MM.1S (cell line): ENCODE measurements around the gene ADAMTS13.

Experiments used
- DNase-seq: peaks from one replicate; pipeline ENCODE4 v3.0.0-alpha.2; 2015
- H2AFZ ChIP-seq: fragments of 300-600 bp; sonication (generic); 2 replicates; pipeline ENCODE4 v1.6.0; 2016; ENCODE audit warnings: antibody characterized with exemption, low read length
- H3F3A ChIP-seq: fragments of 300-600 bp; sonication (generic); 2 replicates; pipeline ENCODE4 v1.6.1; 2016; ENCODE audit warnings: mild to moderate bottlenecking, antibody characterized with exemption, low read length, moderate library complexity, mixed read lengths; ENCODE audit not compliant: insufficient read depth
- H3K27ac ChIP-seq: fragments of 300-600 bp; sonication (generic); 2 replicates; pipeline ENCODE4 v1.5.1; 2016; ENCODE audit warnings: mild to moderate bottlenecking, low read length
- H3K27me3 ChIP-seq: fragments of 300-600 bp; sonication (generic); replicated peaks from 2 replicates; pipeline ENCODE4 v1.6.0; 2016; ENCODE audit warnings: low read length; ENCODE audit not compliant: insufficient read depth
- H3K36me3 ChIP-seq: fragments of 300-600 bp; sonication (generic); replicated peaks from 2 replicates; pipeline ENCODE4 v1.6.1; 2016; ENCODE audit warnings: mild to moderate bottlenecking, low read length, mixed read lengths; ENCODE audit not compliant: insufficient read depth
- H3K4me1 ChIP-seq: fragments of 300-600 bp; sonication (generic); 2 replicates; pipeline ENCODE4 v1.6.1; 2016; ENCODE audit warnings: low read length, mixed read lengths
- H3K4me2 ChIP-seq: fragments of 300-600 bp; sonication (generic); 2 replicates; pipeline ENCODE4 v1.6.0; 2016; ENCODE audit warnings: low read depth, low read length
- H3K4me3 ChIP-seq: fragments of 300-600 bp; sonication (generic); 2 replicates; pipeline ENCODE4 v1.5.1; 2016; ENCODE audit warnings: low read length, mixed read lengths
- H3K79me2 ChIP-seq: fragments of 300-600 bp; sonication (generic); 2 replicates; pipeline ENCODE4 v1.6.1; 2016; ENCODE audit warnings: mixed run types, low read length, mixed read lengths
- H3K9ac ChIP-seq: fragments of 300-600 bp; sonication (generic); 2 replicates; pipeline ENCODE4 v1.6.1; 2016; ENCODE audit warnings: low read length, mixed read lengths
- H3K9me2 ChIP-seq: fragments of 300-600 bp; sonication (generic); replicated peaks from 2 replicates; pipeline ENCODE4 v1.6.1; 2016; ENCODE audit warnings: mild to moderate bottlenecking, low read length, mixed read lengths; ENCODE audit not compliant: insufficient read depth
- H3K9me3 ChIP-seq: fragments of 300-600 bp; sonication (generic); replicated peaks from 2 replicates; pipeline ENCODE4 v1.6.1; 2016; ENCODE audit warnings: mild to moderate bottlenecking, low read length, mixed read lengths; ENCODE audit not compliant: insufficient read depth
- H4K20me1 ChIP-seq: fragments of 300-600 bp; sonication (generic); 2 replicates; pipeline ENCODE4 v1.6.1; 2016; ENCODE audit warnings: mild to moderate bottlenecking, low read length, moderate library complexity, mixed read lengths; ENCODE audit not compliant: insufficient read depth
- CTCF ChIP-seq: fragments of 300-600 bp; sonication (generic); IDR thresholded peaks from 2 replicates; pipeline ENCODE4 v1.5.1; 2016; ENCODE audit warnings: antibody characterized with exemption, low read length, mixed read lengths
- EZH2 ChIP-seq: fragments of 300-600 bp; sonication (generic); optimal IDR thresholded peaks from 2 replicates; pipeline ENCODE3; 2017; ENCODE audit warnings: low read depth, mild to moderate bottlenecking, antibody characterized with exemption, low read length, mixed read lengths
- EZH2phosphoT487 ChIP-seq: fragments of 300-600 bp; sonication (generic); IDR thresholded peaks from 2 replicates; pipeline ENCODE4 v1.6.1; 2018; ENCODE audit warnings: antibody characterized with exemption, low read length

ADAMTS13 gene

GRCh38 chr9:133443248-133443647, 21.1 kb downstream of the ADAMTS13 start:
- Histone ChIP-seq H3K9me3 (no peaks in the 10 kb centered on the region), H3K9ac (no peak overlapping the region), H3F3A (no peaks in the 10 kb centered on the region), H3K4me3 (no peak overlapping the region), H3K4me2 (no peak overlapping the region), H3K27me3 (peaks cover 99% of the 10 kb centered on the region), H3K9me2 (no peaks in the 10 kb centered on the region), H3K79me2 (no peaks in the 10 kb centered on the region), H2AFZ (no peak overlapping the region), H4K20me1 (no peaks in the 10 kb centered on the region), H3K36me3 (no peaks in the 10 kb centered on the region), H3K27ac (no peak overlapping the region), H3K4me1 (no peaks in the 10 kb centered on the region)
- TF ChIP-seq EZH2phosphoT487: no peak
- no peak for DNase-seq

- H3K4me3 ChIP-seq: no peak overlapping the region
- no peak for TF ChIP-seq EZH2
- no peak for TF ChIP-seq CTCF
- TF ChIP-seq EZH2phosphoT487: no peak
- no peak overlapping the region for H2AFZ ChIP-seq
- DNase-seq: no peak
- H3K9me2 ChIP-seq: no peaks in the 10 kb centered on the region
- H3K79me2 ChIP-seq: no peaks in the 10 kb centered on the region
- no peaks in the 10 kb centered on the region for H4K20me1 ChIP-seq
- no peaks in the 10 kb centered on the region for H3K36me3 ChIP-seq
- H3K9ac ChIP-seq: no peak overlapping the region
- H3K27ac ChIP-seq: no peak overlapping the region
- H3K27me3 ChIP-seq: peaks cover 99% of the 10 kb centered on the region
- no peaks in the 10 kb centered on the region for H3F3A ChIP-seq
- no peaks in the 10 kb centered on the region for H3K4me1 ChIP-seq
- no peaks in the 10 kb centered on the region for H3K9me3 ChIP-seq
- H3K4me2 ChIP-seq: no peak overlapping the region
These were observed 21.8 kb downstream of the ADAMTS13 start for GRCh38 chr9:133443982-133444381.

- no peak for TF ChIP-seq CTCF
- TF ChIP-seq EZH2phosphoT487: no peak
- no peak for TF ChIP-seq EZH2
These were observed 23.3 kb downstream of the ADAMTS13 start for GRCh38 chr9:133445293-133445969.

GRCh38 chr9:133448487-133448972, 26.4 kb downstream of the ADAMTS13 start:
- TF ChIP-seq EZH2phosphoT487 (no peak), CTCF (no peak), EZH2 (no peak)
- Histone ChIP-seq H3K4me3 (no peak overlapping the region), H3K79me2 (no peaks in the 10 kb centered on the region), H3K27me3 (peaks cover 89% of the 10 kb centered on the region), H3K9me2 (no peaks in the 10 kb centered on the region), H3K4me2 (no peak overlapping the region), H3K9me3 (no peaks in the 10 kb centered on the region), H3F3A (no peaks in the 10 kb centered on the region), H4K20me1 (no peaks in the 10 kb centered on the region), H3K27ac (no peak overlapping the region), H3K36me3 (no peaks in the 10 kb centered on the region), H2AFZ (no peak overlapping the region), H3K4me1 (no peaks in the 10 kb centered on the region), H3K9ac (no peak overlapping the region)
- DNase-seq: no peak

More at GRCh38 chr9:133445293-133445969, 23.3 kb downstream of the ADAMTS13 start:
- H3F3A ChIP-seq: no peaks in the 10 kb centered on the region
- no peak overlapping the region for H3K4me2 ChIP-seq
- no peak overlapping the region for H3K27ac ChIP-seq
- no peak overlapping the region for H3K9ac ChIP-seq
- no peaks in the 10 kb centered on the region for H4K20me1 ChIP-seq
- H3K36me3 ChIP-seq: no peaks in the 10 kb centered on the region
- H3K4me1 ChIP-seq: no peaks in the 10 kb centered on the region
- H3K79me2 ChIP-seq: no peaks in the 10 kb centered on the region
- DNase-seq: no peak
- peaks cover 95% of the 10 kb centered on the region for H3K27me3 ChIP-seq
- no peaks in the 10 kb centered on the region for H3K9me2 ChIP-seq
- no peaks in the 10 kb centered on the region for H3K9me3 ChIP-seq
- H3K4me3 ChIP-seq: no peak overlapping the region
- H2AFZ ChIP-seq: no peak overlapping the region
